Central memory CD8-positive, alpha-beta T cell (primary cell): ENCODE measurements around the gene EMC9.

Experiments used
- ATAC-seq: fragments of 150-1000 bp; cut with Tn5 transposase; replicated peaks from 2 replicates; pipeline ENCODE4 v1.10.0; 2022; ENCODE audit warnings: mild to moderate bottlenecking, moderate FRiP score, moderate number of reproducible peaks; ENCODE audit not compliant: poor library complexity, severe bottlenecking; ENCODE audit errors: extremely low read depth
- DNase-seq, 2 donors: peaks; one replicate each; pipeline ENCODE4 v3.0.0; 2021; ENCODE audit warnings: low spot score in 2 of 2
- H3K27ac Mint-ChIP-seq: one replicate; pipeline ENCODE4 v1.8.0; 2022; ENCODE audit warnings: low read depth, mild to moderate bottlenecking, moderate library complexity, mixed read lengths
- H3K27me3 Mint-ChIP-seq: one replicate; pipeline ENCODE4 v1.8.0; 2022; ENCODE audit warnings: mixed read lengths
- H3K36me3 Mint-ChIP-seq: one replicate; pipeline ENCODE4 v1.8.0; 2022; ENCODE audit warnings: mild to moderate bottlenecking, moderate library complexity, mixed read lengths; ENCODE audit not compliant: insufficient read depth
- H3K4me1 Mint-ChIP-seq: one replicate; pipeline ENCODE4 v1.8.0; 2022; ENCODE audit warnings: mixed read lengths
- H3K4me3 Mint-ChIP-seq: one replicate; pipeline ENCODE4 v1.8.0; 2022; ENCODE audit warnings: mild to moderate bottlenecking, moderate library complexity, mixed read lengths
- H3K9me3 Mint-ChIP-seq: one replicate; pipeline ENCODE4 v1.8.0; 2022; ENCODE audit warnings: mixed read lengths

Gene EMC9

GRCh38 chr14:24092110-24092504 is 49.3 kb downstream of the EMC9 start:
- H3K4me1 Mint-ChIP-seq, result peaks cover 38% of the 10 kb centered on the region
- H3K27ac Mint-ChIP-seq, result no peak overlapping the region
- peaks cover 8% of the 10 kb centered on the region for H3K36me3 Mint-ChIP-seq
- DNase-seq (no peak), ATAC-seq (no peak)
- peak overlapping the region; percentile 94 for H3K4me3 Mint-ChIP-seq
- H3K27me3 Mint-ChIP-seq, result no peaks in the 10 kb centered on the region
- H3K9me3 Mint-ChIP-seq, result no peaks in the 10 kb centered on the region

- Mint-ChIP-seq H3K27me3 (no peaks in the 10 kb centered on the region), H3K27ac (no peak overlapping the region), H3K36me3 (peaks cover 3% of the 10 kb centered on the region), H3K9me3 (no peaks in the 10 kb centered on the region), H3K4me3 (no peak overlapping the region), H3K4me1 (peaks cover 21% of the 10 kb centered on the region)
- DNase-seq (no peak), ATAC-seq (no peak)
Observed at GRCh38 chr14:24089890-24090289, 51.5 kb downstream of the EMC9 start.
